Neural cell (in vitro differentiated cells): ENCODE results near the gene FAM241A. TPM values are rescaled to one million over a fixed set of nuclear protein-coding genes. Genes with fewer than 3 reads are reported as not detected.

Experiments
- H2AFZ ChIP-seq: fragments of 200-600, 300-800 bp; sonication (generic), shearing (Covaris generic); 2 replicates; pipeline ENCODE4 v1.6.0; 2014; ENCODE audit warnings: low read depth, mild to moderate bottlenecking, antibody characterized with exemption, low read length, moderate library complexity
- H3F3A ChIP-seq: fragments of 200-600 bp; shearing (Covaris generic); 2 replicates; pipeline ENCODE4 v1.6.1; 2016; ENCODE audit warnings: mild to moderate bottlenecking, moderate library complexity, mixed read lengths, antibody characterized with exemption, low read length; ENCODE audit not compliant: insufficient read depth, poor library complexity, severe bottlenecking
- H3K27ac ChIP-seq: fragments of 200-600, 300-800 bp; sonication (generic), shearing (Covaris generic); 2 replicates; pipeline ENCODE4 v1.5.1; 2014; ENCODE audit warnings: mild to moderate bottlenecking, low read length, moderate library complexity
- H3K27me3 ChIP-seq: fragments of 300-800, 200-600 bp; sonication (generic), shearing (Covaris generic); 2 replicates; pipeline ENCODE4 v1.6.0; 2014; ENCODE audit warnings: mild to moderate bottlenecking, low read depth, low read length, moderate library complexity; ENCODE audit not compliant: insufficient read depth
- H3K36me3 ChIP-seq: fragments of 300-800, 200-600 bp; sonication (generic), shearing (Covaris generic); 2 replicates; pipeline ENCODE4 v1.5.1; 2014; ENCODE audit warnings: mild to moderate bottlenecking, antibody characterized with exemption, low read length, moderate library complexity; ENCODE audit not compliant: insufficient read depth
- H3K4me2 ChIP-seq: fragments of 300-800, 200-600 bp; sonication (generic), shearing (Covaris generic); 2 replicates; pipeline ENCODE4 v1.6.0; 2014; ENCODE audit warnings: mild to moderate bottlenecking, low read length
- H3K4me3 ChIP-seq: fragments of 300-800, 200-600 bp; sonication (generic), shearing (Covaris generic); 2 replicates; pipeline ENCODE4 v1.5.1; 2014; ENCODE audit warnings: mild to moderate bottlenecking, low read length, moderate library complexity
- H3K79me2 ChIP-seq: fragments of 200-600 bp; shearing (Covaris generic); replicated peaks from 2 replicates; pipeline ENCODE4 v1.6.0; 2014; ENCODE audit warnings: mild to moderate bottlenecking, low read length, moderate library complexity; ENCODE audit not compliant: insufficient read depth
- H3K9ac ChIP-seq: fragments of 300-800, 200-600 bp; sonication (generic), shearing (Covaris generic); 2 replicates; pipeline ENCODE4 v1.6.1; 2016; ENCODE audit warnings: mild to moderate bottlenecking, low read length, mixed read lengths
- H3K9me2 ChIP-seq: fragments of 200-600 bp; shearing (Covaris generic); 2 replicates; pipeline ENCODE4 v1.6.1; 2016; ENCODE audit warnings: mild to moderate bottlenecking, low read length, mixed read lengths; ENCODE audit not compliant: insufficient read depth
- H3K9me3 ChIP-seq: fragments of 200-600, 300-800 bp; sonication (generic), shearing (Covaris generic); 2 replicates; pipeline ENCODE4 v1.6.1; 2016; ENCODE audit warnings: mild to moderate bottlenecking, mixed run types, low read length, moderate library complexity, mixed read lengths
- H4K20me1 ChIP-seq: fragments of 200-600 bp; shearing (Covaris generic); 2 replicates; pipeline ENCODE4 v1.6.1; 2016; ENCODE audit warnings: mild to moderate bottlenecking, mixed run types; ENCODE audit not compliant: insufficient read depth
- CTCF ChIP-seq: fragments of 450-650 bp; IDR thresholded peaks from 2 replicates; pipeline ENCODE4 v1.5.1; 2014; ENCODE audit warnings: antibody characterized with exemption, mild to moderate bottlenecking, moderate library complexity; ENCODE audit not compliant: poor library complexity, severe bottlenecking
- EP300 ChIP-seq: fragments of 450-650 bp; conservative IDR thresholded peaks from 2 replicates; pipeline ENCODE4 v1.6.1; 2014; ENCODE audit warnings: antibody characterized with exemption, mild to moderate bottlenecking, moderate library complexity; ENCODE audit not compliant: poor library complexity, severe bottlenecking
- EZH2 ChIP-seq: fragments of 200-600, 300-800 bp; shearing (Covaris generic), sonication (generic); IDR thresholded peaks from 2 replicates; pipeline ENCODE4 v1.6.1; 2014; ENCODE audit warnings: antibody characterized with exemption, low read length, borderline replicate concordance, mild to moderate bottlenecking; ENCODE audit not compliant: insufficient read depth, poor library complexity, severe bottlenecking
- MXI1 ChIP-seq: fragments of 450-650 bp; conservative IDR thresholded peaks from 2 replicates; pipeline ENCODE4 v1.6.1; 2014; ENCODE audit warnings: antibody characterized with exemption, mild to moderate bottlenecking; ENCODE audit not compliant: poor library complexity, severe bottlenecking
- POLR2AphosphoS5 ChIP-seq: IDR thresholded peaks from 2 replicates; pipeline ENCODE4 v1.6.1; 2012
- RAD21 ChIP-seq: fragments of 450-650 bp; conservative IDR thresholded peaks from 2 replicates; pipeline ENCODE4 v1.6.1; 2014; ENCODE audit warnings: antibody characterized with exemption, mild to moderate bottlenecking, moderate library complexity
- REST ChIP-seq: IDR thresholded peaks from 2 replicates; pipeline ENCODE4 v1.6.1; 2012; ENCODE audit warnings: borderline replicate concordance
- SMC3 ChIP-seq: fragments of 450-650 bp; conservative IDR thresholded peaks from 2 replicates; pipeline ENCODE4 v1.6.1; 2014; ENCODE audit warnings: antibody characterized with exemption, mild to moderate bottlenecking, moderate library complexity; ENCODE audit not compliant: poor library complexity
- TAF1 ChIP-seq: IDR thresholded peaks from 2 replicates; pipeline ENCODE4 v1.6.1; 2012; ENCODE audit warnings: low read depth
- polyA plus RNA-seq: library from polyadenylated mRNA; depleted of rRNA; stranded (reverse); fragments of >200 nt; gene quantifications from 2 replicates; pipeline ENCODE4 v1.2.3, GENCODE V29; 2014

The FAM241A gene
- polyA plus RNA-seq, 1 donor from 2014 or later, result 0.59 TPM

GRCh38 chr4:112173593-112174558 lies 28.6 kb downstream of the FAM241A start:
- Histone ChIP-seq H3F3A (no peaks in the 10 kb centered on the region), H3K9ac (no peak overlapping the region), H3K27me3 (no peaks in the 10 kb centered on the region), H3K79me2 (no peaks in the 10 kb centered on the region), H2AFZ (no peak overlapping the region), H3K4me2 (no peak overlapping the region), H3K27ac (no peak overlapping the region), H3K36me3 (no peaks in the 10 kb centered on the region), H4K20me1 (no peaks in the 10 kb centered on the region), H3K9me3 (no peaks in the 10 kb centered on the region), H3K9me2 (no peaks in the 10 kb centered on the region), H3K4me3 (no peak overlapping the region)
- TF ChIP-seq MXI1 (no peak), EP300 (no peak), TAF1 (no peak), REST (no peak), CTCF (no peak), SMC3 (no peak), POLR2AphosphoS5 (no peak), RAD21 (no peak), EZH2 (no peak)

GRCh38 chr4:112175840-112176239 lies 30.6 kb downstream of the FAM241A start:
- Histone ChIP-seq H3K4me2 (no peak overlapping the region), H2AFZ (no peak overlapping the region), H3K9me2 (no peaks in the 10 kb centered on the region), H3K79me2 (no peaks in the 10 kb centered on the region), H3K36me3 (no peaks in the 10 kb centered on the region), H3K9ac (no peak overlapping the region), H3K27ac (no peak overlapping the region), H4K20me1 (no peaks in the 10 kb centered on the region), H3K9me3 (no peaks in the 10 kb centered on the region), H3K27me3 (no peaks in the 10 kb centered on the region), H3F3A (no peaks in the 10 kb centered on the region), H3K4me3 (no peak overlapping the region)
- TF ChIP-seq POLR2AphosphoS5 (no peak), TAF1 (no peak), REST (no peak), EP300 (no peak), CTCF (no peak), EZH2 (no peak), SMC3 (no peak), RAD21 (no peak)
